Hypothalamus (tissue), 51 donors: ENCODE measurements around the gene TSPAN31.

Experiments used
- DNase-seq, 51 donors: peaks; one replicate each; lab custom pipeline; 2025; lab: John Stamatoyannopoulos, UW

Gene TSPAN31

GRCh38 chr12:57750561-57751431 lies 6.0 kb downstream of the TSPAN31 start:
- DNase-seq: no peak

- DNase-seq: no peak
These were observed 6.6 kb downstream of the TSPAN31 start for GRCh38 chr12:57751432-57751787.

GRCh38 chr12:57751788-57752667 lies 7.2 kb downstream of the TSPAN31 start, which contains the start of gene CDK4:
TSS of gene CDK4 (minus strand) at chr12:57752310. CDS start at chr12:57751717, 593 bp downstream.
- DNase-seq: peak; percentile 91 to 100 (median 100)

GRCh38 chr12:57752668-57753000 lies 7.8 kb downstream of the TSPAN31 start:
- DNase-seq: no peak

GRCh38 chr12:57753756-57754337 lies 9.0 kb downstream of the TSPAN31 start:
- DNase-seq: peak in 1 of 51 donors; percentile 1

GRCh38 chr12:57754411-57755193 lies 9.8 kb downstream of the TSPAN31 start, which contains the start of gene MARCHF9:
TSS of gene MARCHF9 (plus strand) at chr12:57755103. CDS start at chr12:57755529, 426 bp downstream.
- peak in 29 of 51 donors; percentile 6 to 68 (median 38) for DNase-seq

GRCh38 chr12:57755194-57755453 lies 10.3 kb downstream of the TSPAN31 start:
- no peak for DNase-seq

GRCh38 chr12:57755454-57756372 lies 10.9 kb downstream of the TSPAN31 start:
- peak in 10 of 51 donors; percentile 2 to 40 (median 24) for DNase-seq

- peak in 5 of 51 donors; percentile 12 to 23 (median 14) for DNase-seq
These were observed 11.8 kb downstream of the TSPAN31 start for GRCh38 chr12:57756406-57757341.

- DNase-seq: no peak
These were observed 12.9 kb downstream of the TSPAN31 start for GRCh38 chr12:57757771-57758170.

- DNase-seq: no peak
These were observed 13.9 kb downstream of the TSPAN31 start for GRCh38 chr12:57758552-57759359.

- DNase-seq: no peak
These were observed 14.6 kb downstream of the TSPAN31 start for GRCh38 chr12:57759360-57759980.

- DNase-seq: no peak
These were observed 15.6 kb downstream of the TSPAN31 start for GRCh38 chr12:57760347-57760982.

- DNase-seq: no peak
These were observed 16.7 kb downstream of the TSPAN31 start for GRCh38 chr12:57761391-57761998.

- no peak for DNase-seq
These were observed 17.6 kb downstream of the TSPAN31 start for GRCh38 chr12:57762463-57762862.
